Fibroblast of pulmonary artery (primary cell): ENCODE data around the gene WDR38.
A peak's percentile ranks its signal among the peaks of the same experiment; 100 is the strongest.

Experiments used
- DNase-seq: peaks from one replicate; pipeline ENCODE4 v3.0.0-alpha.2; 2010; ENCODE audit warnings: low read depth
- H3K4me3 ChIP-seq: replicated peaks from 2 replicates; pipeline ENCODE4 v1.5.1; 2011; ENCODE audit warnings: low read depth, mild to moderate bottlenecking, control low read depth, low read length, moderate library complexity
- CTCF ChIP-seq: IDR thresholded peaks from 2 replicates; pipeline ENCODE4 v1.5.1; 2011; ENCODE audit warnings: mild to moderate bottlenecking, control low read depth, low read length, inconsistent platforms; ENCODE audit errors: missing control alignments

The WDR38 gene

DNA sequence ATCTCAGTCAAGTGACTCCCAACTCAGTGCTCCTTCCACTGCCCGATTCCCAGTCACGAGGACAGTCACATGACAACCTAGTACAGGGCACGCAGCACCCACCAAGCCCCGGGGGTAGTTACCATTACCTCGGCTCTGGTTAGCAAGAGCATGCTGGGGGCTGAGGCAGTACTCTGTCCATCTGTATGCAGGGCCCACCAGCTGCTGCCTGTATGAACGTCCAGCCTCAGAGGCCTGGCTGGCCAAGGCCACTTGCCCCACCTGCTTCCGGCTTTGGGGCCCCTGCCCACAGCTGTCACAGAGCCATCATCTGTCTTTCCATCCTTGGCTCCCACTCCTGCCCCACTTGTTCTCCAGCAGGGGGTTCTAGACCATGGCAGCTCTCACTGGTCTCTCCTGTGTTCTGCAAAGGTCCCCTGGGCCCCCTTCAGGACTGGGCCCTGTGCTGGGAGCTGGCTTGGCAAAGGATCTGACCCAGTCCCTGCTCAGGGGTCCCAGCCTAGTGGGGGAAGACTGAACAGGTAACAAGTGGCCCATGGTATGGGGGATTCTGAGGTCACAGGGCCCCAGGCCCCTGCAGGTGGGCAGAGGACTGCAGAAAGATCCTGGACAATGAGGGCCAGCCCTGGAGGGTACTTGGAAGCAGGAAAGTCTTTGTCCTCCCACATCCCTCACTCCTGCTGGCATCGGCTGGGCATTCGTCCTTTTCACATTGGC, 5.2 kb downstream of the WDR38 start:
- H3K4me3 ChIP-seq = no peak overlapping the region
- no peak for DNase-seq

DNA sequence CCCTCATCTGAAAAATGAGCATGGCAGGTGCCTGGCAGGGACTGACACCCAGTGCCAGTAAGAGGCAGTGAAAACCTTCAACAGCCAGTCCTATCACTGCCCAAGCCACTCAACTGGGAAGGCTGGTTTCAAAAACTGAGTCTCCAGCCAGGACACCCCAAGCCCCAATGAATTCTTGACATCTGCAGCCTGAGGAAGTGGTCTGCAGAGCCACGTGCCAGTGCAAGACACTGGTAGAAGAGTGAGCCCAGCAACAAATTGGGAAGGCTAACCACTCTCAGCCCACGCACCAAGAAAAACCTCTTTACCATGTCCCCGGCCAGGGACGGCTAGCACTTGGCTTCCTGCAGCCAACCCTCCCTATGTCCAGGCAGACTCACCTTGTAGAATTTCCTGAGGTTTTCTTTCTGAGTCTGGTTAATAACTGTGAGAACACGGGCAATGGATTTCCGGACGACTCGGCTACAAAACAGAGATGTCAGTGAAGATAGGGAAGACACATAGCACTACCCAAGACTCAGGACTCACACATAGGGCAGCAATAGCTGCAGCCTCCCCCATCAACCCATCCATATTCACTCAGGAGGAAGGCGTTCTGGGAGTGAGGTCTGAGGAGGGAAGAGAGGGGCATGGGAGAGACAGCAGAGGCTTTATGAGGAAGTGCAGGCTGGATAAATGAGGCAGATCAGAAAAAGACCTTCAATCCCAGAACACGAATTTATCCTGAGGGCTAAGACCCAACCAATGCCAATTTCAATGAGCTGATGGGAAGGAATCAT, 6.7 kb downstream of the WDR38 start:
- no peak for DNase-seq
- TF ChIP-seq CTCF = no peak

More for the DNA sequence above, 5.2 kb downstream of the WDR38 start:
- TF ChIP-seq CTCF = peak; percentile 10

GRCh38 chr9:124860582-124861341, 7.5 kb downstream of the WDR38 start:
- no peak for DNase-seq
- no peak for TF ChIP-seq CTCF
- H3K4me3 ChIP-seq = peak overlapping the region; percentile 85

More for the DNA sequence above, 6.7 kb downstream of the WDR38 start:
- H3K4me3 ChIP-seq = peak overlapping the region; percentile 85

DNA sequence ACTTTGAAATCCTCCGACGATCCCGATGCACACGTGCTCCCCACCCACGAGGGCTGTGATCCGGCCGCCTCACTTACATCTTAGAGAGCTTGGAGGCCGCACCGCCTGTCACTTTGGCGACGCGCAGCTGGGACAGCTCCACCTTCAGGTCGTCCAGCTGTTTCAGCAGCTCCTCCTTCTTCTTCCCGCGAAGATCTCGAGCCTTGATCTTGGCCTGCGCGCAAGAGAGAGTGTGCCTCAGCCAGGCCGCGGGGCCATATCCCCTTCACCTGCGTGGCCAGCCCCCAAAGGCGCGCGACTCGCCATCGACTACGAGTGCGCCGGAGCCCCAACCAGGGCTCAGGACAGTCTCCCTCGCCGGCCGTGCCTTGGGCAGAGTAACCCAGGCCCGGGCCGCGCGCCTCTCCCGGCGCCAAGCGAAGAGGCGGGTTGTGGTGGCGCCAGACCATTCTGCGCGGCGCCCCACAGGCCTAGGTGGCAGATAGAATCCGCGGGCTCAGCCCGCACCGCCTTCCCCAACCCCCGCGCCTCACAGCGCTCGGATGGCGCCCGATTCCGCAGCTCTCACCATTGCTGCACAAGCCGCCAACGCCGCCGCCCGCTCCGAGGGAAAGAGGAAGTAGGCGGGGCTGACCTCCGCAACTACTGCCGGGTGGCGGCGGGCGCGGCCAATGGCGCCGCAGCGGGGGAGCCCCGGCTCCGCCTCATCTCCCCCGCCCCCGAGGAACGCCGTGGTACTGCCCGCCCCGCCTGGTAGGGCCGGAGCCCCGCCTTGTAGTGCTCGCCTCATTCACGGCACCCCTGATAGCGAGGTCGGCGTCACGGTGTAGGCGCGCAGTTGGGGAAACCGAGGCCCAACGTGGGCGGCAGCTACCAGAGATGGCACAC, 8.3 kb downstream of the WDR38 start, which contains the start of the genes ARPC5L and RPL35:
Gene ARPC5L, plus strand, starts transcription at position 789 of the 888 bp plus-strand sequence. CDS start 7,161 bp downstream, outside the sequence.
Gene RPL35, minus strand, starts transcription at position 616 of the 888 bp plus-strand sequence. Its CDS starts 45 bp downstream, at position 571.
- DNase-seq = peak; percentile 92
- H3K4me3 ChIP-seq = peak within 1 kb of the TSS; percentile 85
- peak; percentile 9 for TF ChIP-seq CTCF

DNA sequence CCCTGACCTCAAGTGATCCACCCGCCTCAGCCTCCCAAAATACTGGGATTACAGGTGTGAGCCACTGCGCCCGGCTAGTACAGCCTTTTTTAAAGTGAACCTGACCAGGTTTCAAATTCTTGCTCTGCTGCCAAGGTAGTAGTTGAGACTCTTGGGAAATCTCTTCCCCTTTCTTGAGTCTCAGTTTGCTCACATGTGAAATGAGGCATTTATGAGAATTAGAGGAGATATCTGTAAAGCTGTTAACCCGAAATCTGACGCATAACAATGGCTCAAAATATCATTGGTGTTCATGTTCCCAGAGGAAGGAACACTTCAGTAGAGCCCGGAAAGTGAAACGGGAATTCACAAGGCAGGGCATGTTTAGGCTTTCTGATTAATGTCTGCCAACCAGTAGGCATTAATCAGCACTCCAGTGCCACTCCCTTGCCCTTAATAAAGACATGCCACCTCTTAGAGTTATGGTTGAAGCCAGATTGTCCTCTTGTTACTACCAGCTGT, 10.2 kb downstream of the WDR38 start:
- TF ChIP-seq CTCF = no peak
- H3K4me3 ChIP-seq = no peak overlapping the region
- DNase-seq = no peak
